Suprapubic skin (tissue), 4 donors: ENCODE measurements around the gene STH. TPM values are rescaled to one million over a fixed set of nuclear protein-coding genes. Genes with fewer than 3 reads are reported as not detected.
A peak's percentile ranks its signal among the peaks of the same experiment; 100 is the strongest.

Experiments
- DNase-seq, 2 donors: peaks; one replicate each; pipeline ENCODE4 v3.0.0-alpha.2; 2019; ENCODE audit warnings: low spot score in 2 of 2
- H3K27ac ChIP-seq: fragments of 200-600 bp; sonication (generic); one replicate; pipeline ENCODE4 v1.5.1; 2019
- H3K27me3 ChIP-seq: fragments of 200-600 bp; sonication (generic); one replicate; pipeline ENCODE4 v1.5.1; 2019
- H3K36me3 ChIP-seq: fragments of 200-600 bp; sonication (generic); one replicate; pipeline ENCODE4 v1.5.1; 2019
- H3K4me1 ChIP-seq: fragments of 200-600 bp; sonication (generic); one replicate; pipeline ENCODE4 v1.5.1; 2019
- H3K4me3 ChIP-seq: fragments of 200-600 bp; sonication (generic); one replicate; pipeline ENCODE4 v1.5.1; 2019; ENCODE audit warnings: mild to moderate bottlenecking
- H3K9me3 ChIP-seq: fragments of 200-600 bp; sonication (generic); one replicate; pipeline ENCODE4 v1.5.1; 2019
- CTCF ChIP-seq, 2 donors: fragments of 200-600 bp in 1 of 2; fragments of 450-650 bp in 1 of 2; sonication (generic) in 1 of 2; IDR thresholded peaks; one replicate each; pipeline ENCODE4 v1.5.1; 2016 to 2019; ENCODE audit warnings: antibody characterized with exemption in 2 of 2, mild to moderate bottlenecking in 1 of 2, moderate library complexity in 1 of 2
- EP300 ChIP-seq: sonication (generic); formaldehyde crosslinking; IDR thresholded peaks from one replicate; pipeline ENCODE4 v1.6.1; 2017; ENCODE audit warnings: antibody characterized with exemption
- POLR2A ChIP-seq, 2 donors: fragments of 450-650 bp; IDR thresholded peaks; one replicate each; pipeline ENCODE4 v1.6.1; 2017; ENCODE audit warnings: antibody characterized with exemption in 2 of 2, mild to moderate bottlenecking in 2 of 2, moderate library complexity in 2 of 2
- POLR2AphosphoS5 ChIP-seq, 3 donors: sonication (generic); formaldehyde crosslinking; IDR thresholded peaks; one replicate each; pipeline ENCODE4 v1.6.1; 2017; ENCODE audit warnings: antibody characterized with exemption in 3 of 3
- WGBS: methylation state at CpG from one replicate; pipeline ENCODE4 v1.1.5; 2018; 5-methylcytosine and 5-hydroxymethylcytosine counted together
- total RNA-seq, 4 donors: library from RNA; depleted of rRNA; stranded (reverse); fragments of >200 nt; gene quantifications; one replicate each; pipeline ENCODE4 v1.1.0, GENCODE V29; 2016

STH gene
- total RNA-seq, 4 donors from 2014 or later: not detected

- 89% methylated on average over 6 of the region's 10 CpGs for whole genome bisulfite sequencing
- no peak overlapping the region for H3K4me3 ChIP-seq
- peaks cover 33% of the 10 kb centered on the region for H3K36me3 ChIP-seq
Observed at GRCh38 chr17:46025060-46025459, 26.0 kb downstream of the STH start.

GRCh38 chr17:46025510-46026165 is 26.6 kb downstream of the STH start:
- peak overlapping the region; percentile 4 for H3K27ac ChIP-seq
- H3K4me1 ChIP-seq: peaks cover 7% of the 10 kb centered on the region
- DNase-seq: no peak
- no peak for TF ChIP-seq EP300
- no peak for TF ChIP-seq POLR2AphosphoS5 (IDR thresholded peaks at IDR 0.05)
- TF ChIP-seq POLR2A (IDR thresholded peaks at IDR 0.05): no peak
- TF ChIP-seq CTCF (IDR thresholded peaks at IDR 0.05): no peak
- H3K9me3 ChIP-seq: no peaks in the 10 kb centered on the region
- WGBS: 75% methylated on average over 7 of the region's 8 CpGs
- H3K4me3 ChIP-seq: no peak overlapping the region
- peaks cover 38% of the 10 kb centered on the region for H3K36me3 ChIP-seq
- H3K27me3 ChIP-seq: no peaks in the 10 kb centered on the region

More at GRCh38 chr17:46025060-46025459, 26.0 kb downstream of the STH start:
- TF ChIP-seq CTCF (IDR thresholded peaks at IDR 0.05) (no peak), POLR2AphosphoS5 (IDR thresholded peaks at IDR 0.05) (no peak), EP300 (no peak), POLR2A (IDR thresholded peaks at IDR 0.05) (no peak)
- Histone ChIP-seq H3K27me3 (no peaks in the 10 kb centered on the region), H3K9me3 (no peaks in the 10 kb centered on the region), H3K27ac (no peak overlapping the region), H3K4me1 (peaks cover 13% of the 10 kb centered on the region)
- no peak for DNase-seq

GRCh38 chr17:46026166-46027047 is 27.4 kb downstream of the STH start:
- H3K4me1 ChIP-seq: peaks cover 3% of the 10 kb centered on the region
- no peaks in the 10 kb centered on the region for H3K9me3 ChIP-seq
- peak overlapping the region; percentile 4 for H3K27ac ChIP-seq
- no peaks in the 10 kb centered on the region for H3K27me3 ChIP-seq
- 63% methylated on average over 10 of the region's 17 CpGs for WGBS
- DNase-seq: no peak
- no peak for TF ChIP-seq CTCF (IDR thresholded peaks at IDR 0.05)
- TF ChIP-seq EP300: no peak
- TF ChIP-seq POLR2A (IDR thresholded peaks at IDR 0.05): no peak
- TF ChIP-seq POLR2AphosphoS5 (IDR thresholded peaks at IDR 0.05): no peak
- no peak overlapping the region for H3K4me3 ChIP-seq
- peaks cover 46% of the 10 kb centered on the region for H3K36me3 ChIP-seq

GRCh38 chr17:46027048-46027975 is 28.3 kb downstream of the STH start:
- Histone ChIP-seq H3K27ac (no peak overlapping the region), H3K9me3 (no peaks in the 10 kb centered on the region), H3K4me3 (no peak overlapping the region), H3K4me1 (peaks cover 3% of the 10 kb centered on the region), H3K36me3 (peaks cover 55% of the 10 kb centered on the region), H3K27me3 (no peaks in the 10 kb centered on the region)
- no peak for DNase-seq
- TF ChIP-seq EP300 (no peak), POLR2A (IDR thresholded peaks at IDR 0.05) (no peak), CTCF (IDR thresholded peaks at IDR 0.05) (no peak), POLR2AphosphoS5 (IDR thresholded peaks at IDR 0.05) (no peak)
- 68% methylated on average over 12 of the region's 12 CpGs for WGBS
